ENCODE results near the gene IGSF6. TPM values are rescaled to one million over a fixed set of nuclear protein-coding genes. Genes with fewer than 3 reads are reported as not detected.

The IGSF6 gene
- total and polyA plus RNA-seq, 9 of the 15 experiments (the other 6 are each of a cell fraction or from before 2014, with no cell fraction given), result 0.07 TPM; not detected in 8

- TF ChIP-seq HOMEZ (CRISPR knock-in tag; IDR thresholded peaks at IDR 0.05), result no peak
- TF ChIP-seq IFI16 (CRISPR knock-in tag; IDR thresholded peaks at IDR 0.05), result no peak
- TF ChIP-seq KLF6 (CRISPR knock-in tag; IDR thresholded peaks at IDR 0.05; ENCODE audit: borderline replicate concordance), result no peak
- no peak for TF ChIP-seq HMG20A (CRISPR knock-in tag; conservative IDR thresholded peaks at IDR 0.05)
Measured at GRCh38 chr16:21610766-21611165, 41.6 kb downstream of the IGSF6 start (continued).

- ChIA-PET CTCF (ENCODE audit: low intra/inter-chr PET ratio) (no interaction called here), POLR2A (interaction anchor here (0.7 to 2.3 kb wide), 2 partner anchors 9 to 1776 kb away, joined by 3 to 14 read pairs; no protein-coding TSS in a partner anchor)
- H3K9me3 ChIP-seq (replicated peaks; ENCODE audit: control insufficient read depth, insufficient read depth, low read depth, low read length), result no peaks in the 10 kb centered on the region
- H3K4me3 ChIP-seq, result no peak overlapping the region
- no peak overlapping the region for H2AFZ ChIP-seq (ENCODE audit: low read depth, low read length)
- peaks cover 20% of the 10 kb centered on the region; the same call in 2 of the 3 replicates for H3K36me3 ChIP-seq (ENCODE audit: control insufficient read depth, insufficient read depth, low read length)
- no peaks in the 10 kb centered on the region for H3K27me3 ChIP-seq (ENCODE audit: control insufficient read depth in 2 of 2, insufficient read depth in 2 of 2, low read length in 2 of 2)
- no peak for DNase-seq (ENCODE audit: extremely low read depth in 1 of 4, low spot score in 3 of 4)
- peaks cover 84% of the 10 kb centered on the region for H3K79me2 ChIP-seq (ENCODE audit: control insufficient read depth, insufficient read depth, low read length)
- no peaks in the 10 kb centered on the region for H3K9me1 ChIP-seq (ENCODE audit: control insufficient read depth, insufficient read depth, low read length)
- peaks cover 13 to 50% of the 10 kb centered on the region in 2 experiments for H3K4me1 ChIP-seq (replicated peaks in 1 of 2; ENCODE audit: control insufficient read depth in 2 of 2, insufficient read depth in 2 of 2, low read length in 2 of 2)
- no peak for FAIRE-seq
- 53% methylated on average over 3 of the region's 3 CpGs for WGBS (ENCODE audit: insufficient coverage, low coverage, missing lambda C conversion rate)
- no TSS peak for BruUV-seq (replicated peaks)
- peaks cover 19% of the 10 kb centered on the region for H4K20me1 ChIP-seq (replicated peaks; ENCODE audit: control insufficient read depth, insufficient read depth, low read length)
- H3K9ac ChIP-seq (ENCODE audit: insufficient read depth in 1 of 2, low read depth in 2 of 2, low read length in 2 of 2), result no peak overlapping the region
- in situ Hi-C loops (cut with MboI), result no loop called here
- no peak overlapping the region for H3K4me2 ChIP-seq (ENCODE audit: insufficient read depth, low read length)
- intact Hi-C loops (cut with micrococcal nuclease), result no loop called here
- no peak for ATAC-seq
- H3K27ac ChIP-seq (ENCODE audit: extremely low read depth, low read depth, low read length), result no peak overlapping the region
- TF ChIP-seq ZBTB11 (CRISPR knock-in tag; IDR thresholded peaks at IDR 0.05) (no peak), STAT5B (CRISPR knock-in tag; IDR thresholded peaks at IDR 0.05) (no peak), ZNF354B (CRISPR knock-in tag; IDR thresholded peaks at IDR 0.05) (no peak), ZNF277 (CRISPR knock-in tag; IDR thresholded peaks at IDR 0.05; ENCODE audit: borderline replicate concordance) (no peak), DLX4 (CRISPR knock-in tag; IDR thresholded peaks at IDR 0.05) (no peak), ZNF384 (IDR thresholded peaks at IDR 0.05; ENCODE audit: low read depth, low read length) (no peak), FOXO4 (CRISPR knock-in tag; IDR thresholded peaks at IDR 0.05) (no peak), TAF9B (IDR thresholded peaks at IDR 0.05; ENCODE audit: partially characterized antibody) (no peak)
Measured at GRCh38 chr16:21610006-21610544, 42.3 kb downstream of the IGSF6 start.
